H1 (cell line): ENCODE results near the gene ADIPOR2.

Experiments
- CBX5 ChIP-seq: fragments of 300-800, 300-1000 bp; sonication (generic); IDR thresholded peaks from 2 replicates; pipeline ENCODE4 v1.7.1; 2016; ENCODE audit warnings: antibody characterized with exemption, low read length, low read depth
- CEBPB ChIP-seq: IDR thresholded peaks from 2 replicates; pipeline ENCODE4 v1.6.1; 2012; ENCODE audit warnings: low read depth, low read length
- CHD1 ChIP-seq: IDR thresholded peaks from 2 replicates; pipeline ENCODE4 v1.6.1; 2012; ENCODE audit warnings: low read depth, low read length, improper control_type of control experiment
- CHD2 ChIP-seq: IDR thresholded peaks from 2 replicates; pipeline ENCODE4 v1.6.1; 2012; ENCODE audit warnings: low read length, improper control_type of control experiment
- EZH2 ChIP-seq: fragments of 200-600 bp; sonication (generic); IDR thresholded peaks from 2 replicates; pipeline ENCODE4 v1.7.1; 2012; ENCODE audit warnings: low read depth, mild to moderate bottlenecking, moderate library complexity, low read length, inconsistent platforms; ENCODE audit not compliant: severe bottlenecking
- HDAC2 ChIP-seq, 2 experiments: fragments of 300-600 bp in 1 of 2; sonication (generic) in 1 of 2; IDR thresholded peaks; 2 replicates each; pipeline ENCODE4 v1.6.1; 2011 to 2012; ENCODE audit warnings: low read depth in 2 of 2, low read length in 2 of 2, mild to moderate bottlenecking in 2 of 2, moderate library complexity in 2 of 2, borderline replicate concordance in 1 of 2, inconsistent platforms in 1 of 2
- PHF8 ChIP-seq: fragments of 200-600 bp; sonication (generic); conservative IDR thresholded peaks from 2 replicates; pipeline ENCODE4 v1.7.1; 2012; ENCODE audit warnings: low read depth, mild to moderate bottlenecking, inconsistent platforms, low read length, moderate library complexity
- POLR2A ChIP-seq, 2 experiments: IDR thresholded peaks; 1 replicate in 1 of 2; 2 replicates in 1 of 2; pipeline ENCODE4 v1.6.1; 2011; ENCODE audit warnings: low read depth in 2 of 2, low read length in 2 of 2, mild to moderate bottlenecking in 2 of 2; ENCODE audit errors: control extremely low read depth in 1 of 2
- RAD21 ChIP-seq, 2 experiments: IDR thresholded peaks in 1 of 2; conservative IDR thresholded peaks in 1 of 2; 2 replicates each; pipeline ENCODE4 v1.6.1; 2011; ENCODE audit warnings: low read depth in 2 of 2, low read length in 2 of 2, improper control_type of control experiment in 1 of 2, inconsistent platforms in 1 of 2, mild to moderate bottlenecking in 1 of 2, moderate library complexity in 1 of 2
- SP2 ChIP-seq: IDR thresholded peaks from 2 replicates; pipeline ENCODE4 v1.6.1; 2012; ENCODE audit warnings: mild to moderate bottlenecking, low read length, inconsistent platforms
- TF ChIP-seq, protein P1 (sequence below), 3 experiments: IDR thresholded peaks; 1 replicate in 2 of 3; 2 replicates in 1 of 3; pipeline versions ENCODE4 v1.5.1 to v1.6.1; 2011; ENCODE audit warnings: low read length in 3 of 3, mild to moderate bottlenecking in 3 of 3, inconsistent platforms in 2 of 3, low read depth in 1 of 3, moderate library complexity in 1 of 3; ENCODE audit not compliant: insufficient read depth in 1 of 3; ENCODE audit errors: control extremely low read depth in 1 of 3
- TF ChIP-seq, protein P2 (sequence below): IDR thresholded peaks from 2 replicates; pipeline ENCODE4 v1.6.1; 2012; ENCODE audit warnings: inconsistent platforms

DNA sequence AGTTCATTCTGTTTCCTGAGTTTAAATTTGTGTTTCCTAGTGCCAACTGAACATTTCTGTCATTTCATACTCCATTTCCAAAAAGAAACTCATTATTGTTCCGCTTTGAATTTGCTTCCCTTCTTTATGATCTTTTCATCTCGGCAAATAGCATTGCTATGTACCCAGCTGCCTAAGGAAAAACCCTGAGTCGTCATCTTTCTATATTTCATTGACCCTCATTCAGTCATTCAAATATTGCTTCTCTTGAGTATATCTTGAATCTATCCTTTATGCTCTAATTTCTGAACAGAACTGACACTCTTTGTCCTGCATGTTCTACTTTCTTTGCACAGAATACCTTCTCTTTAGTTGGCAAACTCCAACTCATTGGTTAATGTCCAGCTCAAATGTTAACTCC, 35.9 kb downstream of the ADIPOR2 start:
- TF ChIP-seq, protein P1, sequence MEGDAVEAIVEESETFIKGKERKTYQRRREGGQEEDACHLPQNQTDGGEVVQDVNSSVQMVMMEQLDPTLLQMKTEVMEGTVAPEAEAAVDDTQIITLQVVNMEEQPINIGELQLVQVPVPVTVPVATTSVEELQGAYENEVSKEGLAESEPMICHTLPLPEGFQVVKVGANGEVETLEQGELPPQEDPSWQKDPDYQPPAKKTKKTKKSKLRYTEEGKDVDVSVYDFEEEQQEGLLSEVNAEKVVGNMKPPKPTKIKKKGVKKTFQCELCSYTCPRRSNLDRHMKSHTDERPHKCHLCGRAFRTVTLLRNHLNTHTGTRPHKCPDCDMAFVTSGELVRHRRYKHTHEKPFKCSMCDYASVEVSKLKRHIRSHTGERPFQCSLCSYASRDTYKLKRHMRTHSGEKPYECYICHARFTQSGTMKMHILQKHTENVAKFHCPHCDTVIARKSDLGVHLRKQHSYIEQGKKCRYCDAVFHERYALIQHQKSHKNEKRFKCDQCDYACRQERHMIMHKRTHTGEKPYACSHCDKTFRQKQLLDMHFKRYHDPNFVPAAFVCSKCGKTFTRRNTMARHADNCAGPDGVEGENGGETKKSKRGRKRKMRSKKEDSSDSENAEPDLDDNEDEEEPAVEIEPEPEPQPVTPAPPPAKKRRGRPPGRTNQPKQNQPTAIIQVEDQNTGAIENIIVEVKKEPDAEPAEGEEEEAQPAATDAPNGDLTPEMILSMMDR (IDR thresholded peaks at IDR 0.05; ENCODE audit: control extremely low read depth in 1 of 3, insufficient read depth in 1 of 3, low read depth in 1 of 3, low read length in 3 of 3) = no peak
- TF ChIP-seq CHD1 = no peak
- TF ChIP-seq CHD2 = no peak
- TF ChIP-seq, protein P2, sequence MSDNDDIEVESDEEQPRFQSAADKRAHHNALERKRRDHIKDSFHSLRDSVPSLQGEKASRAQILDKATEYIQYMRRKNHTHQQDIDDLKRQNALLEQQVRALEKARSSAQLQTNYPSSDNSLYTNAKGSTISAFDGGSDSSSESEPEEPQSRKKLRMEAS = no peak
- TF ChIP-seq SP2 = no peak
- no peak for TF ChIP-seq POLR2A (IDR thresholded peaks at IDR 0.05; ENCODE audit: control extremely low read depth in 1 of 2, low read depth in 2 of 2, low read length in 2 of 2)
- no peak for TF ChIP-seq CEBPB
- TF ChIP-seq CBX5 = no peak
- TF ChIP-seq HDAC2 (IDR thresholded peaks at IDR 0.05; ENCODE audit: borderline replicate concordance in 1 of 2, low read depth in 2 of 2, low read length in 2 of 2) = no peak
- no peak for TF ChIP-seq RAD21 (IDR thresholded peaks at IDR 0.05 in 1 of 2, conservative IDR thresholded peaks at IDR 0.05 in 1 of 2; ENCODE audit: low read depth in 2 of 2, low read length in 2 of 2)
- TF ChIP-seq PHF8 = no peak
- no peak for TF ChIP-seq EZH2
